PC-9 (cell line): Measurements from ENCODE around the gene PTGDS.

Experiments
- EZH2 ChIP-seq: fragments of 200-600 bp; sonication (generic); IDR thresholded peaks from 2 replicates; pipeline ENCODE4 v1.8.0; 2017; ENCODE audit warnings: antibody characterized with exemption, low read depth
- TF ChIP-seq, protein P1 (sequence below): fragments of 200-600 bp; sonication (generic); conservative IDR thresholded peaks from 2 replicates; pipeline ENCODE4 v1.6.1; 2017; ENCODE audit warnings: mixed run types, antibody characterized with exemption, mild to moderate bottlenecking, moderate library complexity

DNA sequence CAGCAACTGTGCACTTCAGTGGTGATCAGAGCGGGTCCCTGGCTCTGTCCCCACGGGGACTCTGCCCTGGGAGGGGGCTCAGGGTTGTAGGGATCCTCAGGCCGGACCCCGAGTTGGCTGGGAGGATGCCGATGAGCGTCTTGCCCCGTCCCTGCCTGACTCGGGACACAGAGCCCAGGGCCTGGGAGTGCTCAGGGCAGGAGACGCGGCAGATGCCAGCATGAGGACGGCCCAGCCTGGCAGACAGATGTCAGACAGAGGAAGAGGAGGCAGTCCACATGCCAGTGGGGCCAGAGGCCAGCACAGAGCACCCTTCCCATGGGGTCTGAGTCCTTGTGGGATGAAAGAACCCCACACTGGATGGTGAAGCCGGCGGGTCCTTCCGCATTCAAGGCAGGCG, 14.0 kb upstream of the PTGDS start:
- TF ChIP-seq, protein P1, sequence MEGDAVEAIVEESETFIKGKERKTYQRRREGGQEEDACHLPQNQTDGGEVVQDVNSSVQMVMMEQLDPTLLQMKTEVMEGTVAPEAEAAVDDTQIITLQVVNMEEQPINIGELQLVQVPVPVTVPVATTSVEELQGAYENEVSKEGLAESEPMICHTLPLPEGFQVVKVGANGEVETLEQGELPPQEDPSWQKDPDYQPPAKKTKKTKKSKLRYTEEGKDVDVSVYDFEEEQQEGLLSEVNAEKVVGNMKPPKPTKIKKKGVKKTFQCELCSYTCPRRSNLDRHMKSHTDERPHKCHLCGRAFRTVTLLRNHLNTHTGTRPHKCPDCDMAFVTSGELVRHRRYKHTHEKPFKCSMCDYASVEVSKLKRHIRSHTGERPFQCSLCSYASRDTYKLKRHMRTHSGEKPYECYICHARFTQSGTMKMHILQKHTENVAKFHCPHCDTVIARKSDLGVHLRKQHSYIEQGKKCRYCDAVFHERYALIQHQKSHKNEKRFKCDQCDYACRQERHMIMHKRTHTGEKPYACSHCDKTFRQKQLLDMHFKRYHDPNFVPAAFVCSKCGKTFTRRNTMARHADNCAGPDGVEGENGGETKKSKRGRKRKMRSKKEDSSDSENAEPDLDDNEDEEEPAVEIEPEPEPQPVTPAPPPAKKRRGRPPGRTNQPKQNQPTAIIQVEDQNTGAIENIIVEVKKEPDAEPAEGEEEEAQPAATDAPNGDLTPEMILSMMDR = no peak
- no peak for TF ChIP-seq EZH2
